Smooth muscle cell (in vitro differentiated cells): ENCODE results near the gene SEMA3F. TPM values are rescaled to one million over a fixed set of nuclear protein-coding genes. Genes with fewer than 3 reads are reported as not detected.

Source experiments
- DNase-seq: peaks from one replicate; lab custom pipeline; 2025; ENCODE audit not compliant: unreplicated experiment; lab: John Stamatoyannopoulos, UW
- H2AFZ ChIP-seq: fragments of 200-600 bp; sonication (generic); 2 replicates; pipeline ENCODE4 v1.6.0; 2016; ENCODE audit warnings: antibody characterized with exemption, low read depth, mild to moderate bottlenecking
- H3F3A ChIP-seq: fragments of 200-600 bp; sonication (generic); 2 replicates; pipeline ENCODE4 v1.6.0; 2017; ENCODE audit warnings: antibody characterized with exemption, low read depth
- H3K27ac ChIP-seq: fragments of 200-600 bp; sonication (generic); 2 replicates; pipeline ENCODE4 v1.5.1; 2016; ENCODE audit warnings: low read depth, mild to moderate bottlenecking
- H3K27me3 ChIP-seq: fragments of 200-600 bp; sonication (generic); 2 replicates; pipeline ENCODE4 v1.6.1; 2016; ENCODE audit warnings: low read depth, mild to moderate bottlenecking
- H3K36me3 ChIP-seq: fragments of 200-600 bp; sonication (generic); 2 replicates; pipeline ENCODE4 v1.5.1; 2016; ENCODE audit warnings: low read depth
- H3K4me1 ChIP-seq: fragments of 200-600 bp; sonication (generic); 2 replicates; pipeline ENCODE4 v1.5.1; 2016; ENCODE audit warnings: low read depth
- H3K4me2 ChIP-seq: fragments of 200-600 bp; sonication (generic); 2 replicates; pipeline ENCODE4 v1.6.0; 2016; ENCODE audit warnings: mild to moderate bottlenecking
- H3K4me3 ChIP-seq: fragments of 200-600 bp; sonication (generic); 2 replicates; pipeline ENCODE4 v1.5.1; 2016; ENCODE audit warnings: mild to moderate bottlenecking
- H3K79me2 ChIP-seq: fragments of 200-600 bp; sonication (generic); 2 replicates; pipeline ENCODE4 v1.6.0; 2016; ENCODE audit warnings: low read depth, mild to moderate bottlenecking
- H3K9ac ChIP-seq: fragments of 200-600 bp; sonication (generic); 2 replicates; pipeline ENCODE4 v1.6.0; 2016; ENCODE audit warnings: low read depth
- H3K9me3 ChIP-seq: fragments of 200-600 bp; sonication (generic); replicated peaks from 2 replicates; pipeline ENCODE4 v1.5.1; 2016; ENCODE audit warnings: low read depth
- H4K20me1 ChIP-seq: fragments of 200-600 bp; sonication (generic); 2 replicates; pipeline ENCODE4 v1.6.0; 2016; ENCODE audit warnings: low read depth
- CTCF ChIP-seq: fragments of 200-600 bp; sonication (generic); IDR thresholded peaks from 2 replicates; pipeline ENCODE4 v1.5.1; 2017; ENCODE audit warnings: borderline replicate concordance, mild to moderate bottlenecking, antibody characterized with exemption; ENCODE audit not compliant: insufficient read depth, poor library complexity, severe bottlenecking
- WGBS: methylation state at CpG from one replicate; pipeline ENCODE4 v1.1.7; 2016; ENCODE audit warnings: low lambda C conversion rate; 5-methylcytosine and 5-hydroxymethylcytosine counted together
- polyA plus RNA-seq: library from polyadenylated mRNA; unstranded; fragments of >200 nt; fragmentation: Nextera tagmentation; extraction: Ambion mirVana; gene quantifications from 2 replicates; pipeline ENCODE4 v1.2.1, GENCODE V29; 2016
- total RNA-seq: library from RNA; depleted of rRNA; stranded (reverse); fragments of >200 nt; gene quantifications from 2 replicates; pipeline ENCODE4 v1.2.3, GENCODE V29; 2014

SEMA3F gene
- total and polyA plus RNA-seq, 2 experiments from 2014 or later, result 9.2 to 16.9 TPM

GRCh38 chr3:50170689-50171088 lies 15.6 kb downstream of the SEMA3F start:
- no peaks in the 10 kb centered on the region for H3K79me2 ChIP-seq
- WGBS, result 91% methylated on average over 10 of the region's 10 CpGs
- H3K9ac ChIP-seq, result no peak overlapping the region
- H3K27ac ChIP-seq, result no peak overlapping the region
- H3K36me3 ChIP-seq, result no peaks in the 10 kb centered on the region
- no peak for TF ChIP-seq CTCF
- no peak overlapping the region for H2AFZ ChIP-seq
- H4K20me1 ChIP-seq, result peaks cover 52% of the 10 kb centered on the region
- H3K27me3 ChIP-seq, result no peaks in the 10 kb centered on the region
- H3K4me1 ChIP-seq, result peaks cover 42% of the 10 kb centered on the region
- no peak overlapping the region for H3K4me2 ChIP-seq
- no peaks in the 10 kb centered on the region for H3F3A ChIP-seq
- H3K4me3 ChIP-seq, result no peak overlapping the region
- no peak for DNase-seq
- H3K9me3 ChIP-seq, result no peaks in the 10 kb centered on the region

GRCh38 chr3:50171540-50172301 lies 16.6 kb downstream of the SEMA3F start:
- Histone ChIP-seq H3K4me3 (no peak overlapping the region), H3K36me3 (no peaks in the 10 kb centered on the region), H3K9me3 (no peaks in the 10 kb centered on the region), H3K27me3 (peaks cover under 1% of the 10 kb centered on the region), H3K4me2 (no peak overlapping the region), H2AFZ (no peak overlapping the region), H3F3A (no peaks in the 10 kb centered on the region), H3K79me2 (no peaks in the 10 kb centered on the region), H3K4me1 (peaks cover 33% of the 10 kb centered on the region), H4K20me1 (peaks cover 43% of the 10 kb centered on the region), H3K27ac (no peak overlapping the region), H3K9ac (no peak overlapping the region)
- DNase-seq, result no peak
- no peak for TF ChIP-seq CTCF
- 93% methylated on average over 21 of the region's 21 CpGs for WGBS

- H3K27ac ChIP-seq, result no peak overlapping the region
- peaks cover 26% of the 10 kb centered on the region for H3K4me1 ChIP-seq
- no peaks in the 10 kb centered on the region for H3K9me3 ChIP-seq
- WGBS, result 85% methylated on average over 8 of the region's 8 CpGs
- no peaks in the 10 kb centered on the region for H3K36me3 ChIP-seq
- H3K79me2 ChIP-seq, result no peaks in the 10 kb centered on the region
- H3K4me3 ChIP-seq, result no peak overlapping the region
- no peak for DNase-seq
- no peak overlapping the region for H3K9ac ChIP-seq
- peaks cover 9% of the 10 kb centered on the region for H3K27me3 ChIP-seq
- peaks cover 35% of the 10 kb centered on the region for H4K20me1 ChIP-seq
- H3K4me2 ChIP-seq, result no peak overlapping the region
- no peaks in the 10 kb centered on the region for H3F3A ChIP-seq
- no peak overlapping the region for H2AFZ ChIP-seq
- no peak for TF ChIP-seq CTCF
Observed at GRCh38 chr3:50172626-50173220, 17.6 kb downstream of the SEMA3F start.
